Measurements from ENCODE around the gene HTRA1. TPM values are rescaled to one million over a fixed set of nuclear protein-coding genes. Genes with fewer than 3 reads are reported as not detected.
A peak's percentile ranks its signal among the peaks of the same experiment; 100 is the strongest.

Gene HTRA1
- total and polyA plus RNA-seq, 12 donors = 23.4 to 108 (median 70.2) TPM

DNA sequence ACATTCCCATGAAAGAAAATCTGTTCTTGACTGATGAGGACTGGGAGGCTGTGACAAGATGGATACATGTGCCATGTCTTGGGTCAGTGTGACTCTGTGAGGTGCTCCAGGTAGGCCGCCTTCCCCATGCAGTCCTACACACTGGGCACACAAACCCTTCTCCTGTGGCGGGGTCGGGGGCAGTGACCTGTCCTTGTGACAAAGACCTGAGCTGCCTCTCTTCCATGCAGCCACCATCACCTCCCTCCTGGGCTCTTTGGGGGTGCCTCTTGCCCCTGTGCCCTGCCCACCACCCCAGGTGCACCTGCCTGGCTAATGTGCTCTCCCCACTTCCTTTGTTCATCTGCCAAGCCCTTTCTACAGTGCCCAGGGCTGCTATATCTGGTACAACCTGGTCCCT lies 63.5 kb downstream of the HTRA1 start:
- no peak for DNase-seq
- H3K27ac ChIP-seq = no peak overlapping the region
- ATAC-seq = no peak
- H3K9me3 ChIP-seq = peaks cover 0 to 6% (median 0%) of the 10 kb centered on the region in 11 donors
- H3K4me1 ChIP-seq = peaks cover 0 to 15% (median 5%) of the 10 kb centered on the region in 9 donors
- H3K4me3 ChIP-seq = no peak overlapping the region
- H3K36me3 ChIP-seq = no peaks in the 10 kb centered on the region
- TF ChIP-seq, protein P1, sequence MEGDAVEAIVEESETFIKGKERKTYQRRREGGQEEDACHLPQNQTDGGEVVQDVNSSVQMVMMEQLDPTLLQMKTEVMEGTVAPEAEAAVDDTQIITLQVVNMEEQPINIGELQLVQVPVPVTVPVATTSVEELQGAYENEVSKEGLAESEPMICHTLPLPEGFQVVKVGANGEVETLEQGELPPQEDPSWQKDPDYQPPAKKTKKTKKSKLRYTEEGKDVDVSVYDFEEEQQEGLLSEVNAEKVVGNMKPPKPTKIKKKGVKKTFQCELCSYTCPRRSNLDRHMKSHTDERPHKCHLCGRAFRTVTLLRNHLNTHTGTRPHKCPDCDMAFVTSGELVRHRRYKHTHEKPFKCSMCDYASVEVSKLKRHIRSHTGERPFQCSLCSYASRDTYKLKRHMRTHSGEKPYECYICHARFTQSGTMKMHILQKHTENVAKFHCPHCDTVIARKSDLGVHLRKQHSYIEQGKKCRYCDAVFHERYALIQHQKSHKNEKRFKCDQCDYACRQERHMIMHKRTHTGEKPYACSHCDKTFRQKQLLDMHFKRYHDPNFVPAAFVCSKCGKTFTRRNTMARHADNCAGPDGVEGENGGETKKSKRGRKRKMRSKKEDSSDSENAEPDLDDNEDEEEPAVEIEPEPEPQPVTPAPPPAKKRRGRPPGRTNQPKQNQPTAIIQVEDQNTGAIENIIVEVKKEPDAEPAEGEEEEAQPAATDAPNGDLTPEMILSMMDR (IDR thresholded peaks at IDR 0.05) = no peak
- 90 to 98% methylated on average over 3 of the region's 3 CpGs for WGBS, 2 donors
- H3K27me3 ChIP-seq = no peaks in the 10 kb centered on the region
- intact Hi-C loops (cut with DNase I) = loop anchor here in 3 of 10 donors (2.0 to 5.0 kb wide), 3 partner anchors 37 to 42 kb away; partner anchors contain the start of gene DMBT1 (in 1 of the 3)

DNA sequence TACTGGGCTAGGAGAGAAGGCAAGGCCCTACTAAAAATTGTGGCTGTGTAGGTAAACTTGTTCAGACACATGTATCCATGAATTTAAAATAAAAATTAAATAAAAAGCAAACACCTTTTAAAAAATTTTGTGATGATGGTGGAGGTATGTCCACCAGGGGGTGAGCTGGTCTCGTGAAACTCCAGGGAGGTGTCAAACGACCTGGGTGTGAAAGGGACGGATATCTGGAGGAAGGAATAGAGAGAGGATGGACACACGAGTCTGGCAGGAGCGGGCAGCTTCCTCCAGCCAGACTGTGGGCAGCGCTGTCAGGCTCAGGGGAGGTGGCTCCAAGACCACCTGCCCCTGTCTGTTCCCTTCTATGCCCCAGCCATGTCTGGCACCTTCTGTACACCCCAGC lies 64.4 kb downstream of the HTRA1 start:
- H3K27ac ChIP-seq = no peak overlapping the region
- no peaks in the 10 kb centered on the region for H3K36me3 ChIP-seq
- H3K4me1 ChIP-seq = peaks cover 0 to 20% (median 5%) of the 10 kb centered on the region in 9 donors
- DNase-seq = no peak
- intact Hi-C loops (cut with DNase I) = loop anchor here in 3 of 10 donors (2.0 to 5.0 kb wide), 3 partner anchors 37 to 42 kb away; partner anchors contain the start of gene DMBT1 (in 1 of the 3)
- no peak for ATAC-seq
- TF ChIP-seq, protein P1 (IDR thresholded peaks at IDR 0.05) = peak in 8 of 9 donors; percentile 12 to 52 (median 30)
- WGBS, 2 donors = 44 to 47% methylated on average over 6 of the region's 6 CpGs
- no peak overlapping the region for H3K4me3 ChIP-seq
- no peaks in the 10 kb centered on the region for H3K27me3 ChIP-seq
- peaks cover 0 to 6% (median 0%) of the 10 kb centered on the region in 11 donors for H3K9me3 ChIP-seq

GRCh38 chr10:122526892-122527291 lies 65.5 kb downstream of the HTRA1 start:
- Histone ChIP-seq H3K27me3 (no peaks in the 10 kb centered on the region), H3K4me3 (no peak overlapping the region), H3K36me3 (no peaks in the 10 kb centered on the region), H3K27ac (no peak overlapping the region), H3K9me3 (peaks cover 0 to 6% (median 0%) of the 10 kb centered on the region in 11 donors), H3K4me1 (peaks cover 0 to 20% (median 5%) of the 10 kb centered on the region in 9 donors)
- intact Hi-C loops (cut with DNase I) = loop anchor here in 2 of 10 donors (5.0 kb wide), 2 partner anchors 35 to 40 kb away; partner anchors contain the start of gene DMBT1 (in 1 of the 2)
- TF ChIP-seq, protein P1 (IDR thresholded peaks at IDR 0.05) = no peak
- ATAC-seq = no peak
- 89 to 91% methylated on average over 5 of the region's 5 CpGs for WGBS, 2 donors
- no peak for DNase-seq

GRCh38 chr10:122530177-122530576 lies 68.8 kb downstream of the HTRA1 start:
- no peaks in the 10 kb centered on the region for H3K36me3 ChIP-seq
- TF ChIP-seq, protein P1 (IDR thresholded peaks at IDR 0.05) = no peak
- H3K27ac ChIP-seq = peak overlapping the region in 3 of 10 donors; percentile 32 to 62 (median 40)
- peaks cover 0 to 20% (median 5%) of the 10 kb centered on the region in 9 donors for H3K4me1 ChIP-seq
- 55 to 72% methylated on average over 11 of the region's 11 CpGs for WGBS, 2 donors
- no peak overlapping the region for H3K4me3 ChIP-seq
- intact Hi-C loops (cut with DNase I) = no loop called here
- H3K9me3 ChIP-seq = no peaks in the 10 kb centered on the region
- H3K27me3 ChIP-seq = no peaks in the 10 kb centered on the region
- DNase-seq (peak; percentile 37 to 40), ATAC-seq (peak; percentile 62 to 90 (median 78))

Data from heart right ventricle (tissue), 16 donors.